ENCODE results near the gene UNC119B.

UNC119B gene

GRCh38 chr12:120700886-120701285, 9.4 kb upstream of the UNC119B start:
- Histone ChIP-seq H3K4me3 (ENCODE audit: low read depth in 1 of 2, low read length in 2 of 2) (no peak overlapping the region), H3K4me1 (ENCODE audit: control insufficient read depth in 1 of 2, insufficient read depth in 2 of 2, low read length in 2 of 2) (peaks cover 0 to 32% of the 10 kb centered on the region in 2 donors), H3K27me3 (ENCODE audit: control insufficient read depth in 1 of 2, insufficient read depth in 2 of 2, low read length in 2 of 2) (no peaks in the 10 kb centered on the region), H3K36me3 (ENCODE audit: control insufficient read depth in 1 of 2, insufficient read depth in 2 of 2, low read length in 2 of 2) (peaks cover 64 to 78% of the 10 kb centered on the region in 2 donors), H3K9me3 (ENCODE audit: control insufficient read depth in 1 of 2, low read length in 2 of 2) (no peaks in the 10 kb centered on the region), H3K27ac (ENCODE audit: low read depth, low read length) (no peak overlapping the region), H3K9ac (ENCODE audit: low read depth in 1 of 2, low read length in 2 of 2) (no peak overlapping the region)

DNA sequence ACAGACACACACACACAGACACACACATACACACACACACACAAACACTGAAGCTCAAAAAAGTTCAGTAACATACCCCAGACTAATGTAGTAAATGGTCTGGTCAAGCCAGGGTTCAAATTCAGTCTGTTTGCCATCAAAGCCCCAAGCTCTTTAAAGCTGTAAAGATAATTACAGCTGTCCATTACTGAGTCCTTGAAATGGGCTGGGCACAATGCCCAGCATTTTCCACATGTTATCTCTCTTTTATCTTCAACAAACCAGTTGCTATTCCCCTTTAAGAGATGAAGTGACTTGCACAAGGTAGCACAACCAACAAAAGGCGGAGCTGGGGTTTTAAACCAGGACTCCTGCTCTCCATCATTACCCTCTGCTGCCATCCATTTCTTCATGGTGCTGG, 7.6 kb upstream of the UNC119B start:
- Histone ChIP-seq H3K4me1 (ENCODE audit: control insufficient read depth in 1 of 2, insufficient read depth in 2 of 2, low read length in 2 of 2) (peaks cover 0 to 20% of the 10 kb centered on the region in 2 donors), H3K36me3 (ENCODE audit: control insufficient read depth in 1 of 2, insufficient read depth in 2 of 2, low read length in 2 of 2) (peaks cover 47 to 62% of the 10 kb centered on the region in 2 donors), H3K27ac (ENCODE audit: low read depth, low read length) (no peak overlapping the region), H3K9me3 (ENCODE audit: control insufficient read depth in 1 of 2, low read length in 2 of 2) (no peaks in the 10 kb centered on the region), H3K27me3 (ENCODE audit: control insufficient read depth in 1 of 2, insufficient read depth in 2 of 2, low read length in 2 of 2) (no peaks in the 10 kb centered on the region), H3K4me3 (ENCODE audit: low read depth in 1 of 2, low read length in 2 of 2) (no peak overlapping the region), H3K9ac (ENCODE audit: low read depth in 1 of 2, low read length in 2 of 2) (no peak overlapping the region)

DNA sequence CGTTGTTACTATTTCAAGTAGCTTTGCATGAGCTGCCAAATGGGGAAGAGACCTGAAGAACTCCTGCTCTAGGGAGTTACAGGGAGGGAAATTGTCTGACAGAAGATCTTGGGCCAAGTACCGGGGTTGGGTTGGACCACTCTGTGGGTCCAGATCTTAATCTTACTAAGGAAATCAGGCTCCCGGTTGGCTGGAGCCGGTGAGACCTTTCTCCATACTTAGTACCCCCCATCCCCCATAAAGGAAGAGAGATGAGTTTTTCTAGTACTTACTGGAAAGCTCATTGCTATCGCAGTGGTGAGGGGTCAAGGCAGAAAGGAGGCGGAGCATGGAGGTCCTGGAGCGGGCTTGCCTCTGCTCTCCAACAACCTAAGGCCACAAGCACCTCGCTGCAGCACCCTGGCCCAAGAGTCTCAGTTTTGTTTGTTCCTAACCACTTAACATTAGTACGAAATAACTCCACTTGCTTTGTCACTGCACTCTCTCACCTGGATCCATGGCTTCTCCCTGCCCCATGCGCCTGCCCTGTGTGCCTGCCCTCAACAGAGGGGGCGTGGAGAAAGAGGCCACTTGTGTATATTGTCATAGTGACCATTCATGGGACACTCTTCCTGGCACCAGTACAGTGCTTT, 6.8 kb upstream of the UNC119B start:
- Histone ChIP-seq H3K4me3 (ENCODE audit: low read depth in 1 of 2, low read length in 2 of 2) (no peak overlapping the region), H3K4me1 (ENCODE audit: control insufficient read depth in 1 of 2, insufficient read depth in 2 of 2, low read length in 2 of 2) (peaks cover 0 to 15% of the 10 kb centered on the region in 2 donors), H3K27ac (ENCODE audit: low read depth, low read length) (no peak overlapping the region), H3K9ac (ENCODE audit: low read depth in 1 of 2, low read length in 2 of 2) (no peak overlapping the region), H3K27me3 (ENCODE audit: control insufficient read depth in 1 of 2, insufficient read depth in 2 of 2, low read length in 2 of 2) (no peaks in the 10 kb centered on the region), H3K36me3 (ENCODE audit: control insufficient read depth in 1 of 2, insufficient read depth in 2 of 2, low read length in 2 of 2) (peaks cover 39 to 54% of the 10 kb centered on the region in 2 donors), H3K9me3 (ENCODE audit: control insufficient read depth in 1 of 2, low read length in 2 of 2) (no peaks in the 10 kb centered on the region)

GRCh38 chr12:120705618-120706017, 4.6 kb upstream of the UNC119B start:
- H3K9ac ChIP-seq (ENCODE audit: low read depth in 1 of 2, low read length in 2 of 2) = no peak overlapping the region
- H3K36me3 ChIP-seq (ENCODE audit: control insufficient read depth in 1 of 2, insufficient read depth in 2 of 2, low read length in 2 of 2) = peaks cover 21 to 32% of the 10 kb centered on the region in 2 donors
- no peak overlapping the region for H3K4me3 ChIP-seq (ENCODE audit: low read depth in 1 of 2, low read length in 2 of 2)
- H3K4me1 ChIP-seq (ENCODE audit: control insufficient read depth in 1 of 2, insufficient read depth in 2 of 2, low read length in 2 of 2) = peaks cover 12 to 13% of the 10 kb centered on the region in 2 donors
- H3K27ac ChIP-seq (ENCODE audit: low read depth, low read length) = no peak overlapping the region
- no peaks in the 10 kb centered on the region for H3K9me3 ChIP-seq (ENCODE audit: control insufficient read depth in 1 of 2, low read length in 2 of 2)
- H3K27me3 ChIP-seq (ENCODE audit: control insufficient read depth in 1 of 2, insufficient read depth in 2 of 2, low read length in 2 of 2) = no peaks in the 10 kb centered on the region

DNA sequence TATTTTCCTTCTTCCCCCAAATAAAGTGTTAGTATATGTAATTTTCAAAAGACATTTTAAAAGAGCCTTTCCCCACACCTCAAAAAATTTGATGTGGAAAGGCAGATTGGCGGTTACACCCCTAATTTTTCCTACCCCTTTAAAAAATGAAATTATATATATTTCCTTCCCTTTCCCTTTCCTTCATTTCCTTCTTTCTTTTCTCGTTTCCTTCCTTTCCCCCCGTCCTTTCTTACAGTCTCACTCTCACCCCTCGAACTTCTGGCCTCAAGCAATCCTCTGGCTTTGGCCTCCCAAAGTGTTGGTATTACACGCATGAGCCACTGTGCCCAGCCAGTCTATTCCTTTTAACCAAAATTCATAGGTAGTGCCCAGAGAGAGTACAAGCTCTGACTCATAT, 4.2 kb upstream of the UNC119B start:
- no peaks in the 10 kb centered on the region for H3K9me3 ChIP-seq (ENCODE audit: control insufficient read depth in 1 of 2, low read length in 2 of 2)
- H3K36me3 ChIP-seq (ENCODE audit: control insufficient read depth in 1 of 2, insufficient read depth in 2 of 2, low read length in 2 of 2) = peaks cover 17 to 28% of the 10 kb centered on the region in 2 donors
- no peak overlapping the region for H3K9ac ChIP-seq (ENCODE audit: low read depth in 1 of 2, low read length in 2 of 2)
- no peak overlapping the region for H3K27ac ChIP-seq (ENCODE audit: low read depth, low read length)
- no peaks in the 10 kb centered on the region for H3K27me3 ChIP-seq (ENCODE audit: control insufficient read depth in 1 of 2, insufficient read depth in 2 of 2, low read length in 2 of 2)
- H3K4me1 ChIP-seq (ENCODE audit: control insufficient read depth in 1 of 2, insufficient read depth in 2 of 2, low read length in 2 of 2) = peaks cover 13 to 14% of the 10 kb centered on the region in 2 donors
- H3K4me3 ChIP-seq (ENCODE audit: low read depth in 1 of 2, low read length in 2 of 2) = no peak overlapping the region

- Histone ChIP-seq H3K27ac (ENCODE audit: low read depth, low read length) (no peak overlapping the region), H3K4me1 (ENCODE audit: control insufficient read depth in 1 of 2, insufficient read depth in 2 of 2, low read length in 2 of 2) (peaks cover 18 to 30% of the 10 kb centered on the region in 2 donors), H3K9me3 (ENCODE audit: control insufficient read depth in 1 of 2, low read length in 2 of 2) (no peaks in the 10 kb centered on the region), H3K4me3 (ENCODE audit: low read depth in 1 of 2, low read length in 2 of 2) (no peak overlapping the region), H3K9ac (ENCODE audit: low read depth in 1 of 2, low read length in 2 of 2) (no peak overlapping the region), H3K36me3 (ENCODE audit: control insufficient read depth in 1 of 2, insufficient read depth in 2 of 2, low read length in 2 of 2) (peaks cover 9% of the 10 kb centered on the region in 2 donors), H3K27me3 (ENCODE audit: control insufficient read depth in 1 of 2, insufficient read depth in 2 of 2, low read length in 2 of 2) (no peaks in the 10 kb centered on the region)
Observed at GRCh38 chr12:120708651-120709050, 1.6 kb upstream of the UNC119B start.

DNA sequence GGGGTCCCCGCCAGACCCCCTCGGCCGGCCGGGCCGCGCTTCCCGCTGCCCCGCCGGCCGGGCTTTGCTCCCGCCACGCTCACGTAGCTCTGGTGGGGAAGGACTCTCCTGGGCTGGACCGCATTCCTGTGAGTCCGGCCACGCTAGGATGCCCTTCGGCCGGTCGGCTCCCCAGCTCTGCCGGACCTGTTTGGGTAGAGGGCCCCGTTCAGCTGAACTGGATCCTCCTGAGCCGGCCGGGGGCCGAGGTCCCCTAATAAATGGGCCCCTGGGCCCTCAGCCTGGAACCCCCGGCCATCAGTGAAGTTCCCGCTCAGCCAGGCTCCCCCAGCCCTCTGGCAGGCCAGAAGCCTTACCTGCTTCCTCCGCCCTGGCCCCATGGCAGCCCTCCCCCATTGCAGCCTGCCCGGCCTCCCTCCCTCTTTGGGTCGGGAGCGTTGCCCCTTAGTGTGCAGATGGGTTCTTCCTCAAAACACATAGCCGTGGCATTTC, 593 bp downstream of the UNC119B start:
- H3K27ac ChIP-seq (ENCODE audit: low read depth, low read length) = peak overlapping the region; percentile 63
- H3K9me3 ChIP-seq (ENCODE audit: control insufficient read depth in 1 of 2, low read length in 2 of 2) = no peaks in the 10 kb centered on the region
- H3K27me3 ChIP-seq (ENCODE audit: control insufficient read depth in 1 of 2, insufficient read depth in 2 of 2, low read length in 2 of 2) = no peaks in the 10 kb centered on the region
- H3K4me1 ChIP-seq (ENCODE audit: control insufficient read depth in 1 of 2, insufficient read depth in 2 of 2, low read length in 2 of 2) = peaks cover 18 to 31% of the 10 kb centered on the region in 2 donors
- peak overlapping the region; percentile 76 to 78 for H3K9ac ChIP-seq (ENCODE audit: low read depth in 1 of 2, low read length in 2 of 2)
- peak overlapping the region; percentile 75 to 81 for H3K4me3 ChIP-seq (ENCODE audit: low read depth in 1 of 2, low read length in 2 of 2)
- peaks cover 4 to 12% of the 10 kb centered on the region in 2 donors for H3K36me3 ChIP-seq (ENCODE audit: control insufficient read depth in 1 of 2, insufficient read depth in 2 of 2, low read length in 2 of 2)

DNA sequence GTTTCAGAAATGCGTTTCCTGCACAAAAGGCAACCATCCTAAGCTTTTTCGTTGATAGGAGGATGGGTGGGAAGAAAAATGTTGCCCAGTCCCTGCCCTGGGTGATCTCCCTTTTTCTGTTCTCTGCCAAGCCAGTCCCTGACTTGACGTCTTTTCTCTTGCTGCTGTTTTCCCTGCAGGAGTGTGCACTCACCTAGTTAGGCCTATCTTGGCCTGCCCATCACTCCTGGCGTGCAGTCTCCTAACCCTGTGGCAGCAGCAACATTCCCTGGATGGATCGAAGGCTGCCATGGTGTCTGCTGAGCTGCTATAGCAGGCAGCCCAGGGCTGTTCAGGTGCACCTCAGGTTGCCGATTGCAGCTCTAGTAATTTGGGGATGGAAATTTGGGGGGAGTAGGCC, 1.2 kb downstream of the UNC119B start:
- Histone ChIP-seq H3K4me3 (ENCODE audit: low read depth in 1 of 2, low read length in 2 of 2) (peak overlapping the region; percentile 75 to 81), H3K4me1 (ENCODE audit: control insufficient read depth in 1 of 2, insufficient read depth in 2 of 2, low read length in 2 of 2) (peaks cover 23 to 31% of the 10 kb centered on the region in 2 donors), H3K36me3 (ENCODE audit: control insufficient read depth in 1 of 2, insufficient read depth in 2 of 2, low read length in 2 of 2) (peaks cover 6 to 16% of the 10 kb centered on the region in 2 donors), H3K9ac (ENCODE audit: low read depth in 1 of 2, low read length in 2 of 2) (peak overlapping the region; percentile 76 to 78), H3K9me3 (ENCODE audit: control insufficient read depth in 1 of 2, low read length in 2 of 2) (no peaks in the 10 kb centered on the region), H3K27me3 (ENCODE audit: control insufficient read depth in 1 of 2, insufficient read depth in 2 of 2, low read length in 2 of 2) (no peaks in the 10 kb centered on the region), H3K27ac (ENCODE audit: low read depth, low read length) (no peak overlapping the region)

GRCh38 chr12:120712610-120713009, 2.4 kb downstream of the UNC119B start:
- Histone ChIP-seq H3K27ac (ENCODE audit: low read depth, low read length) (no peak overlapping the region), H3K27me3 (ENCODE audit: control insufficient read depth in 1 of 2, insufficient read depth in 2 of 2, low read length in 2 of 2) (no peaks in the 10 kb centered on the region), H3K9ac (ENCODE audit: low read depth in 1 of 2, low read length in 2 of 2) (no peak overlapping the region), H3K36me3 (ENCODE audit: control insufficient read depth in 1 of 2, insufficient read depth in 2 of 2, low read length in 2 of 2) (peaks cover 13 to 25% of the 10 kb centered on the region in 2 donors), H3K9me3 (ENCODE audit: control insufficient read depth in 1 of 2, low read length in 2 of 2) (no peaks in the 10 kb centered on the region), H3K4me1 (ENCODE audit: control insufficient read depth in 1 of 2, insufficient read depth in 2 of 2, low read length in 2 of 2) (peaks cover 25 to 31% of the 10 kb centered on the region in 2 donors), H3K4me3 (ENCODE audit: low read depth in 1 of 2, low read length in 2 of 2) (no peak overlapping the region)

DNA sequence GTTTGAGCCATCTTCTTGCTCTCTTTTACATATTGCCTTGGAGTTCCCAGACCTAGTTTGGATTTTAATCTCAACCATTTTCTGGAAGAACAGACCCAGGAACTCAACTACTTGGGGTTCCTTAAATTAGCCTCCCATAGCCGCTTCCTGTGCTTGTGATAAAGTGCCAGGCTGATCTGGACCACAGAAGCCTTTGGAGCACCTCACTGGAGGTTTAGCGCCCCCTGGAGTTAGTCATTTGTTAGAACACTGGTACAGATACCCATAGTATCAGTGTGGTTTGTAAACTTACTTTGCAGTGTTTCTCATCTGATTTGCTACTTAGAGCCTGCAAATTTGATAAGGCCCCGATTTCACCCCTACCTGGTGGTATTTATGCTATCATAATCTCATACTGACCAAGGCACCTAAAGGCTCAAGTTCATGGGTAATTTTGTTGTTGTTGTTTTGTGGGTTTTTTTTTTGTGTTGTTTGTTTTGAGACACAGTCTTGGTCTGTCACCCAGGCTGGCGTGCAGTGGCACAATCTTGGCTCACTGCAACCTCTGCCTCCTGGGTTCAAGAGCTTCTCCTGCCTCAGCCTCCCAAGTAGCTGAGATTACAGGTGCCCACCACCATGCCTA, 3.7 kb downstream of the UNC119B start:
- peaks cover 13 to 31% of the 10 kb centered on the region in 2 donors for H3K36me3 ChIP-seq (ENCODE audit: control insufficient read depth in 1 of 2, insufficient read depth in 2 of 2, low read length in 2 of 2)
- no peak overlapping the region for H3K9ac ChIP-seq (ENCODE audit: low read depth in 1 of 2, low read length in 2 of 2)
- H3K4me3 ChIP-seq (ENCODE audit: low read depth in 1 of 2, low read length in 2 of 2) = no peak overlapping the region
- H3K4me1 ChIP-seq (ENCODE audit: control insufficient read depth in 1 of 2, insufficient read depth in 2 of 2, low read length in 2 of 2) = peaks cover 35 to 40% of the 10 kb centered on the region in 2 donors
- no peaks in the 10 kb centered on the region for H3K27me3 ChIP-seq (ENCODE audit: control insufficient read depth in 1 of 2, insufficient read depth in 2 of 2, low read length in 2 of 2)
- no peak overlapping the region for H3K27ac ChIP-seq (ENCODE audit: low read depth, low read length)
- no peaks in the 10 kb centered on the region for H3K9me3 ChIP-seq (ENCODE audit: control insufficient read depth in 1 of 2, low read length in 2 of 2)

Measured in duodenal mucosa (tissue), 2 donors.